ENCODE measurements around the gene SSTR5. TPM values are rescaled to one million over a fixed set of nuclear protein-coding genes. Genes with fewer than 3 reads are reported as not detected.

SSTR5 gene
- polyA plus RNA-seq, 1 experiment, result not detected

DNA sequence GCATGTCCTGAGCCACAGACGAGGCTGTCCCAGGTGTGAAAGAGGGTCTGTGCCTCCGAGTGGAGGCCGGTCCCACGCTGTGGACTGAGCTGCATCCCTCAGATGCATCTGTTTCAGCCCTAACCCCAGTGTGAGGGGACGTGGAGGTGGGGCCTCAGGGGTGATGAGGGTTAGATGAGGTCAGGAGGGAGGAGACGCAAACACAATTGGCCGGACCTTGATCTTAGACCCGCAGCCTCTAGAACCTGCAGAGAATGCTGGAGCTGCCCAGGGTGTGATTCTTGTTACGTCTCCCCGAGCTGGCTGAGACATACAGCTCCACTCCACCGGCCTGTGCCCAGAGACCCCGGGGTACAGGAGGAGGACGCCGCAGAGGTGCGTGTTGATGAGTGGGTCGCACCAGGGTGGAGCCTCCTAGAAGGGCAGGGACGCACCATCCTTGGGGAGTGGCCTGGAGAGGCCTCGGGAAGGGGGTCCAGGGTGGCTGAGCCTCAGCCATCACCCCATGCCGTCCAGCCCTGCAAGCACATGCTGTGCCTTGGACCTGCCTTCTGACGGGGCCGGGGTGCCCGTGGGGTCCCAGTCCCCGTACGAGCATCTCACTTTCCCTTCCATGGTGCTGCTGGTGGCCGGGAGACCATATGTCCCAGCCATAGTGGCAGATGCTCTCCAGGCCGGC lies 40.1 kb downstream of the SSTR5 start:
- Histone ChIP-seq H3K4me3 (ENCODE audit: low read depth, low read length) (no peak overlapping the region), H3K27me3 (ENCODE audit: control insufficient read depth, insufficient read depth, low read length) (peaks cover 3% of the 10 kb centered on the region), H3K36me3 (ENCODE audit: control insufficient read depth, insufficient read depth, low read length) (no peaks in the 10 kb centered on the region)
- TF ChIP-seq, protein P1, sequence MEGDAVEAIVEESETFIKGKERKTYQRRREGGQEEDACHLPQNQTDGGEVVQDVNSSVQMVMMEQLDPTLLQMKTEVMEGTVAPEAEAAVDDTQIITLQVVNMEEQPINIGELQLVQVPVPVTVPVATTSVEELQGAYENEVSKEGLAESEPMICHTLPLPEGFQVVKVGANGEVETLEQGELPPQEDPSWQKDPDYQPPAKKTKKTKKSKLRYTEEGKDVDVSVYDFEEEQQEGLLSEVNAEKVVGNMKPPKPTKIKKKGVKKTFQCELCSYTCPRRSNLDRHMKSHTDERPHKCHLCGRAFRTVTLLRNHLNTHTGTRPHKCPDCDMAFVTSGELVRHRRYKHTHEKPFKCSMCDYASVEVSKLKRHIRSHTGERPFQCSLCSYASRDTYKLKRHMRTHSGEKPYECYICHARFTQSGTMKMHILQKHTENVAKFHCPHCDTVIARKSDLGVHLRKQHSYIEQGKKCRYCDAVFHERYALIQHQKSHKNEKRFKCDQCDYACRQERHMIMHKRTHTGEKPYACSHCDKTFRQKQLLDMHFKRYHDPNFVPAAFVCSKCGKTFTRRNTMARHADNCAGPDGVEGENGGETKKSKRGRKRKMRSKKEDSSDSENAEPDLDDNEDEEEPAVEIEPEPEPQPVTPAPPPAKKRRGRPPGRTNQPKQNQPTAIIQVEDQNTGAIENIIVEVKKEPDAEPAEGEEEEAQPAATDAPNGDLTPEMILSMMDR (IDR thresholded peaks at IDR 0.05; ENCODE audit: insufficient read depth, low read depth, low read length), result no peak
- CTCF ChIA-PET, result interaction anchor here (0.6 to 1.8 kb wide), 3 partner anchors 9 to 70 kb away, joined by 3 to 6 read pairs (median 3); no protein-coding TSS in a partner anchor
- no peak for DNase-seq (ENCODE audit: low read depth)
- POLR2A ChIA-PET, result no interaction called here

DNA sequence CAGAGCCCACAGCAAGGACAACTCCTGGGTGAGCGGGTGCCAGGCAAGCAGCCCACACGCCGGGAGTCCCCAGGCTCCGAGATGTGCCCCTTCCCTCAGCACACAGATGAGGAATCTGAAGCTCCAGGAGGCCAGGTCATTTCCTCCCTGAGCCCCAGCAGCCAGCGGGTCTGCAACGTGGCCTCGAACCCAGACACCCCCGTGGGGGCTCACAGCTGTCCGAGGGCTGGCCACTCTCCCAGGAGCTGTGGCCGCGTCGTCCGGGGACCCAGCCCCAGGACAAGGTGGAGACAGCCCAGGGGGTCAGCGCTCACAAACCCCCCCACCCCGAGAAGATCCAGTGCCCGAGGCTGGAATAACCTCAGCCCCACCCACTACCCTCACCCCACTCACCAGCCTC lies 40.9 kb downstream of the SSTR5 start:
- Histone ChIP-seq H3K36me3 (ENCODE audit: control insufficient read depth, insufficient read depth, low read length) (no peaks in the 10 kb centered on the region), H3K27me3 (ENCODE audit: control insufficient read depth, insufficient read depth, low read length) (peaks cover 2% of the 10 kb centered on the region), H3K4me3 (ENCODE audit: low read depth, low read length) (no peak overlapping the region)
- ChIA-PET CTCF (no interaction called here), POLR2A (no interaction called here)
- no peak for DNase-seq (ENCODE audit: low read depth)
- TF ChIP-seq, protein P1 (IDR thresholded peaks at IDR 0.05; ENCODE audit: insufficient read depth, low read depth, low read length), result no peak

DNA sequence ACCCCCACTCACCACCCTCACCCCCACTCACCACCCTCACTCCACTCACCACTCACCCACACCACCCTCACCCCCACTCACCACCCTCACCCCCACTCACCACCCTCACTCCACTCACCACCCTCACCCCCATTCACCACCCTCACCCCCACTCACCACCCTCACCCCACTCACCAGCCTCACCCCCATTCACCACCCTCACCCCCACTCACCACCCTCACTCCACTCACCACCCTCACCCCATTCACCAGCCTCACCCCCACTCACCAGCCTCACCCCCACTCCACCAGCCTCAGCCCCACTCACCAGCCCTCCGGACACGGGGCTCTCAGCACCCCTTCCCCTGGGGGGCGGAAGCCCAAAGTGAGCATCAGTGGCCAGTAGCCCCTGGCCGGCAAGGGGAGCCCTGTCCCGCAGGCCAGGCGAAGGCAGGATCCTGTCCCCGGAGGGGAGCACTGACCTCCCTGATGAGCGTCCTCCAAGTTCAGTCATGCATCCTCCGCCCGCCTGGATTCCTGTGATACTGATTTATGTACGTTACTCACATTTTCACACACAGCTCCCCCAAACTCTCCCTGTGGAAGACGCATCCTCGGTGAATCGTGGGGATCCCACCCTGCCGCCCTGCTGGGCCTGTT lies 41.5 kb downstream of the SSTR5 start:
- POLR2A ChIA-PET, result no interaction called here
- no peak for DNase-seq (ENCODE audit: low read depth)
- Histone ChIP-seq H3K27me3 (ENCODE audit: control insufficient read depth, insufficient read depth, low read length) (peaks cover 2% of the 10 kb centered on the region; the same call in 1 of the 2 replicates), H3K4me3 (ENCODE audit: low read depth, low read length) (no peak overlapping the region), H3K36me3 (ENCODE audit: control insufficient read depth, insufficient read depth, low read length) (no peaks in the 10 kb centered on the region)
- TF ChIP-seq, protein P1 (IDR thresholded peaks at IDR 0.05; ENCODE audit: insufficient read depth, low read depth, low read length), result no peak
- CTCF ChIA-PET, result interaction anchor here (0.6 kb wide), 1 partner anchor 264 kb away, joined by 3 read pairs; no protein-coding TSS in a partner anchor

DNA sequence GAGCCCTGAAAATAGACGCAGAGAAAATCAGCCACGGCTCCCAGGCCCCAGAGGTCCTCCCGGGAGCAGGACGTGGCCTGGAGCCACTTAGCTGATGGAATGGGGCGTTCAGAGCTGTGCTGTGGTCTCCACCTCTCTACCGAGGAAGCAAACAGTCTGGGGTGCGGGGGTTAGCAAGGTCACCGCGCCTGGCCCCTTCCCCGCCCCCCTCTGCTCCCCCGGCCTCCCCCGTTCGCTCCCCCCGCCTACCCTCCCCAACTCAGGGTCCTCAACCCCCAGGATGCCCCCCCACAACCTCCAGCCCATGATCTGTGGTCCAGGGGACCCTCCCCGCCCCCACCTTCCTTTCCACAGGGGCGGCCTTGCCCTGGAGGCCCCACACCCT lies 44.1 kb downstream of the SSTR5 start:
- H3K27me3 ChIP-seq (ENCODE audit: control insufficient read depth, insufficient read depth, low read length), result no peaks in the 10 kb centered on the region; the same call in 1 of the 2 replicates
- DNase-seq (ENCODE audit: low read depth), result no peak
- CTCF ChIA-PET, result no interaction called here
- POLR2A ChIA-PET, result no interaction called here
- H3K4me3 ChIP-seq (ENCODE audit: low read depth, low read length), result no peak overlapping the region
- TF ChIP-seq, protein P1 (IDR thresholded peaks at IDR 0.05; ENCODE audit: insufficient read depth, low read depth, low read length), result no peak
- no peaks in the 10 kb centered on the region for H3K36me3 ChIP-seq (ENCODE audit: control insufficient read depth, insufficient read depth, low read length)

DNA sequence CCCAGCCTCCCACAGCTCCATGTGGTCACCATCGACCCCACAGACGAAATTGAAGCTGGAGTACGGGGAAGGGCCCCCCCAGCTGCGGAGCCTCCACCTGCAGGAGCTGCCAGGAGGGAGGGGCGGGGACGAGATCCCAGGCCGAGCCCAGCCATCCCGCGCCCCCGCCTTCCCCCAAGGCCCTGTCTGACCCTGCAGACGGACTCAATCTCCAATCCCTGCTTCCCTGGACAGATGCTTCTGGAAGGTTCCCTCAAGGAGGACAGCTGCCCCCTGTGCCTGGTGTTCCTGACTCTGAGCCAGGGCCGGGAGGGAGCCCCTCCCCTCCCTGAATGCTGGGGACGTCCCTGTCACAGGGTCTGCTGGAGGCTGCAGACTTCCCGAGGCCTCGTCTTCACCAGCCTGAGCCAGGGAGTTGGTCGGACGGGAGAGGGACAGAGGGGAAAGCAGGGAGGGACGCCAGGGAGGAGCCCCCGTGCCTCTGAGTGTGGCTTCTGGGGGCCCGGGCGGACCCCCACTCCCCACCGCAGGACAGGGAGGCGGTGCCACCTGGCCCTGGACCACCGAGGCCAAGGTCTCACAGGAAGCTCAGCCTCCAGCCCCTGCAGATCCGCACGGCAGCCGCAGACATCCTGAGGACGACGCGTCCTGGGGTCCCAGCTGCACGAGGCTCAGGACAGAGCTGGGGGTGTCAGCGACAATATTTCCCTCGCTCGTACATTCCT lies 44.8 kb downstream of the SSTR5 start:
- DNase-seq (ENCODE audit: low read depth), result no peak
- Histone ChIP-seq H3K4me3 (ENCODE audit: low read depth, low read length) (no peak overlapping the region), H3K36me3 (ENCODE audit: control insufficient read depth, insufficient read depth, low read length) (no peaks in the 10 kb centered on the region), H3K27me3 (ENCODE audit: control insufficient read depth, insufficient read depth, low read length) (no peaks in the 10 kb centered on the region; the same call in 1 of the 2 replicates)
- CTCF ChIA-PET, result no interaction called here
- POLR2A ChIA-PET, result no interaction called here
- TF ChIP-seq, protein P1 (IDR thresholded peaks at IDR 0.05; ENCODE audit: insufficient read depth, low read depth, low read length), result no peak

All from BJ (cell line).